T-helper 1 cell treated with Interleukin-12 subunit alpha and Interleukin-12 subunit beta and Interleukin-4 antibody, amounts not matched to agents 30 μg/mL and 1 μg/mL, for 36 hours (primary cell): Measurements from ENCODE around the gene TBX10.
"Not testable (repeated sequence)": the region's sequence is repeated elsewhere in the genome, so short reads cannot be mapped to it uniquely, and the experiment has no call there.

ENCODE experiments used
- H3K27ac Mint-ChIP-seq: one replicate; pipeline ENCODE4 v1.8.0; 2021; ENCODE audit warnings: mild to moderate bottlenecking, mixed read lengths
- H3K27me3 Mint-ChIP-seq: one replicate; pipeline ENCODE4 v1.8.0; 2021; ENCODE audit warnings: low read depth, mixed read lengths
- H3K36me3 Mint-ChIP-seq: one replicate; pipeline ENCODE4 v1.8.0; 2021; ENCODE audit warnings: low read depth, mixed read lengths
- H3K4me1 Mint-ChIP-seq: one replicate; pipeline ENCODE4 v1.8.0; 2021; ENCODE audit warnings: low read depth, mixed read lengths
- H3K4me3 Mint-ChIP-seq: one replicate; pipeline ENCODE4 v1.8.0; 2021; ENCODE audit warnings: mild to moderate bottlenecking, moderate library complexity, mixed read lengths
- H3K9me3 Mint-ChIP-seq: one replicate; pipeline ENCODE4 v1.8.0; 2021; ENCODE audit warnings: mixed read lengths

The TBX10 gene

DNA sequence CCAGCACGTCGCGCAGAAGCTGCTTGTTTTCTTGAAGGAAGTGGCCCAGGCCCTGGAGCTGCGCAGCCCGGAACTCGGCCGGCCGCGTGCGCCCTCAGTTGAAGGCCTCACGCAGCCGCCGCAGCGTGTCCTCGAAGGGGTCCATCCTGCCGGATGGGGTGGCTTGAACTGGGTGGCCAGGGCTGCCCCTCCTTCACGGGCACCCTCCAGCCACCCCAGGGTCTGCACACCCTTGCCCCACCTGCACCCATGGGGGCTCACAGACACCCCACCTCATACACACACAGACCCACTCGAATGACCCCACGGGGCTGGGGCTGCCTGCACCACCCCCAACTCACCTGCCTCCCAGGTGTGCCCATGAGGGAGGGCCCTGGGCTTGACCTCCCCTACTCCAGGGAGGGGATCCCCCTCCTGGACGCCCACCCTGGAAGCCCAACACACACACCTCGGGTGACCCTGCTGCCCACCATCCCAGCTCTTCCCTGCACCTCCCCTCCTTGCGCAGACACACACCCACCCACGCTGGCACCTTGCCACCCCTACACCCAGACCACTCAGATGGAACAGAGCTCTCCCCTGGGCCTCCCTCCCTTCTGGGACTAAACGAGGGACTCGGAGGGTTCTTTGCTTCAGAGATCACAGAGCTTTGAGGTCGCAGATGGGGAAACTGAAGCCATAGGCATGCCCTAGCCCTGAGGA, 28.1 kb upstream of the TBX10 start:
- H3K9me3 Mint-ChIP-seq, result no peaks in the 10 kb centered on the region
- H3K27ac Mint-ChIP-seq, result no peak overlapping the region
- H3K4me3 Mint-ChIP-seq, result no peak overlapping the region
- no peaks in the 10 kb centered on the region for H3K27me3 Mint-ChIP-seq
- H3K36me3 Mint-ChIP-seq, result no peaks in the 10 kb centered on the region
- no peaks in the 10 kb centered on the region for H3K4me1 Mint-ChIP-seq

DNA sequence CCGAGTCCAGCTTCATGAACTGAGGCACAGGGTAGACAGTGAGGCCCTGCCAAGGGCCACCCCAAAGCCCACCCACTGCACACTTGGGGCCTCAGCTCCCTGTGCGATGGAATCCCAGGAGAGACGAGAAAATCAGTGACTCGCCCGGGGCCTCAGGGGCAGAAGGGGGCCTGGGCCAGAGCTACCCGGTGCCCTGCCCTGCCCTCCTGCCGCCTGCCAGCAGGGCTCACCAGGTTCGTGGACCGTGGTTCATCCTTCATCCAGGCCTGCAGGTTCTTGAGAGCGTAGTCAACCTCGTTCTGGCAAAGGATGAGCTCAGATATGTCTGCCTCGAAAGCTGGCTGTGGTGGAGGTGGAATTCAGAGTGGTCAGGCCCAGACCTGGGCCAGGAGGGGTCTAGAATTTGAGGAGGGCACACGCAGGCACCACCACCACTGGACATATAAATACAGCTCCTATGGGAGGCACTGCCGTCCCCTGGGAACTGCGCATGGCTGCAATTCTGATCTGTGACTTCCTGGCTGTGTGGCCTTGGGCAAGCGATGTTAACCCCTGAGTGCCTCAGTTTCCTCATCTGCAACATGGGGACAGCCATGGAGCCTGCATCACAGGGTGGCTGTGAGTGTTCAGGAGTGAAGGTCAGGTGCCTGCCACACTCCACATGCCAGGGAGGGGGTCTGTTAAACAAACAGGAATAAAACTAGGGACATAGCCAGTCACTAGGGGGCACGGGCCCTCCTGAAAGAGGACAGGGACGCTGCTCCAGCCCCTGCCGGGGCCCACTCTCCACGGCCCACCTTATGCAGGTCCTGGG, 27.3 kb upstream of the TBX10 start:
- Mint-ChIP-seq H3K9me3 (no peaks in the 10 kb centered on the region), H3K27ac (no peak overlapping the region), H3K4me1 (no peaks in the 10 kb centered on the region), H3K4me3 (no peak overlapping the region), H3K36me3 (no peaks in the 10 kb centered on the region), H3K27me3 (no peaks in the 10 kb centered on the region)

DNA sequence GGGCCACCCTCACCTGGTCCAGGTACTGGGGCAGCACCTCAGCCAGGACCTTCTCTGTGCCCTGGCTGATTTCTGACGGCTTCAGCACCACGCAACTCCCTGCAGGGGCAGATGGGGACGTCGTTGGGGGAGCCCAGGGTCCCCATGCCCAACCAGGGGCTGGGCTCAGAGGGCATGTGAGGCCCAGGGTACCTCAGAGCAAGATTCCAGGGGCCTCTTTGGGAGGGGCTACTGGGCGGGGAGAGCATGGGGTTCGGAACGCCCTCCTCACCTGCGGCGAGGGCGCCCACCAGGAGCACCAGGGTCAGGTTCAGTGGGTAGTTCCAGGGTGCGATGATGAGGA, 26.7 kb upstream of the TBX10 start:
- no peaks in the 10 kb centered on the region for H3K4me1 Mint-ChIP-seq
- no peak overlapping the region for H3K4me3 Mint-ChIP-seq
- H3K27ac Mint-ChIP-seq, result no peak overlapping the region
- no peaks in the 10 kb centered on the region for H3K36me3 Mint-ChIP-seq
- H3K27me3 Mint-ChIP-seq, result peaks cover under 1% of the 10 kb centered on the region
- H3K9me3 Mint-ChIP-seq, result no peaks in the 10 kb centered on the region

DNA sequence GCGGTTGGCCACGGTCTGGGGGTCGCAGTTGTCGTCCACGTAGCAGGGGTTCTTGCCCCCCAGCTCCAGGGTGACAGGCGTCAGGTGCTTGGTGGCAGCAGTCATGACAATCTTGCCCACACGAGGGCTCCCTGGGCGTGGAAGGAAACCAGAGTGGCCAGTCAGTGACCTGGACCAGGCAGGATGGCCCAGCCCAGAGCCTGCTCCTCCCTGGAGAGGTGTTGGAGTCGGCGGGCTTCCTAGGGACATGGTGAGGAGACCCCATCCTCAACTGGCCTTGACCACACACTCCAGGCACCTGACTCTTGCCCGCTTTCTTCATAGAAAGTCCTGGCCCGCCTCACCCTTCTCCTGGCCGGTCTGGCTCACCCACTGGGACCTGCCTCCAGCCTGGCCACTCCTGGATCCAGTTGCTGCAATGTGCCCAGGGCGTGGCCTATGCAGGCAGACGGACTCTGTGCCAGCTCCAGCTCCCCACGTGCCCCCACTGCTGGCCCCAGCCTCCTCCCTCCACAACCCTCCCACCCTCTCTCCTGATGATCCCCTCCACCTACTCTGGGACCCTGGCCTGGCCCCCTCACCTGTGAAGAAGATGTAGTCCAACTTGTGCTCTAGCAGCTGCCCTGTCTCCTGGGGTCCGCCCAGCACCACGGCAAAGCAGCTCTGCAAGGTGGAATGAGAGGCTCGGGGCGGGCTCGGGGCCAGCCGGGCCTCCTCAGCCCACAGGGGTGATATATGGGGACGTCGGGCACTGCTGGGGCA, 26.2 kb upstream of the TBX10 start:
- no peaks in the 10 kb centered on the region for H3K36me3 Mint-ChIP-seq
- no peak overlapping the region for H3K27ac Mint-ChIP-seq
- H3K9me3 Mint-ChIP-seq, result no peaks in the 10 kb centered on the region
- peaks cover 4% of the 10 kb centered on the region for H3K27me3 Mint-ChIP-seq
- no peaks in the 10 kb centered on the region for H3K4me1 Mint-ChIP-seq
- no peak overlapping the region for H3K4me3 Mint-ChIP-seq

DNA sequence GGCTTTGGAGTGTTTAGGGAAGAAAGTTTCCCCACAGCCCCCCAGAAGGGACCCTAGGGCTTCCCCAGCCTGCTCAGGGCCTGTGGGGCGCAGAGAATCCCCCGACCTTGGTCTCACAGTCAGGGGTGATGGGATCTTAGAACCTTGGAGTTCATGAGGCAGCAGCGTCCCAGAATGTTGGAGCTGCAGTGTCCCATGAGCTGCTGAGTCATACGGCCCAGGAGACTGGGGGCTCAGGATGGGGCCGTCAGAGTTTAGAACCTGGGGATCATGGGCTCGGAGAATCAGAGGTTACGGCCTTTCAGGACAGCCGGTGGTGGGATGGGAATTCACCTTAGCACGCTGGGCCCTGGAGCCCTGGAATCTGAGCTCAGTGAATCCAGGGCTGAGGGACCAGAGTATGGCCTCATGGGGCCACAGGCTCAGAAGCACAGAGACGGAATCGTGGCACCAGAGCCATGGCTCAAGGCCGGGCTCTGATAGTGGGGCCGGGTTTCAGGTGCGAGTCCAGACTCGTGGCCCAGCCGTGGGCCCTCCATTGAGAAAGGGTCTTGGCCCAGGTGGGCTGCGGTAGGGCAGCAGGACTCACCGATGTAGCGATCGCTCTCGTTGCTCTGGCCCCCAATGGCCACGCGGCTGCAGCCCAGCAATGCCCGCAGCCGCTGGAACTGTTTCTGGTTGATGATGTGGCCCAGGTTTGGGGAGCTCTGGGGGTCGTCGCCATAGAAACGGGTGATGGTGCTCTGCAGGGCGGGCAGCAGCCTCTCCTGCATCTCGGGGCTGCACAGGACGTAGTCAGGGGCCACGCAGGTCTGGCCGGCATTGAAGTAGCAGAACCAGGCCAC, 25.4 kb upstream of the TBX10 start:
- H3K4me1 Mint-ChIP-seq, result no peaks in the 10 kb centered on the region
- H3K27ac Mint-ChIP-seq, result no peak overlapping the region
- no peak overlapping the region for H3K4me3 Mint-ChIP-seq
- H3K9me3 Mint-ChIP-seq, result no peaks in the 10 kb centered on the region
- no peaks in the 10 kb centered on the region for H3K36me3 Mint-ChIP-seq
- H3K27me3 Mint-ChIP-seq, result peaks cover 4% of the 10 kb centered on the region

DNA sequence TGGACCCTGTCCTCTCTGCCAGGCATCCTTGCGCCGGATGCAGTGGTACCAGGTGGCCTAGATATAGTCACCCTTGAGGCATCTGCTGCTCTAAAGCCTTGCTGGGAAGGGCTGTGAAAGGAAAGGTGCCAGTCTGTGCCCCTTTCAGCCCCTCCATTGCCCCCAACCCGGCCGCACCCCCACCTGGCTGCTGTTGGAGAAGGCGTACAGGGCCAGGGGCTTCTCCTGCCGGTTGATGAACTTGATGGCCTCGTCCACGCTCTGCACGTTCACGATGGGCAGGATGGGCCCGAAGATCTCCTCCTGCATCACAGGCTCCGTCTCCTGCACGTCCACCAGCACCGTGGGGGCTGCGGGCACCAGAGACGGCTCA, 24.6 kb upstream of the TBX10 start:
- Mint-ChIP-seq H3K4me1 (no peaks in the 10 kb centered on the region), H3K27me3 (peaks cover 4% of the 10 kb centered on the region), H3K27ac (no peak overlapping the region), H3K36me3 (no peaks in the 10 kb centered on the region), H3K4me3 (no peak overlapping the region), H3K9me3 (no peaks in the 10 kb centered on the region)

DNA sequence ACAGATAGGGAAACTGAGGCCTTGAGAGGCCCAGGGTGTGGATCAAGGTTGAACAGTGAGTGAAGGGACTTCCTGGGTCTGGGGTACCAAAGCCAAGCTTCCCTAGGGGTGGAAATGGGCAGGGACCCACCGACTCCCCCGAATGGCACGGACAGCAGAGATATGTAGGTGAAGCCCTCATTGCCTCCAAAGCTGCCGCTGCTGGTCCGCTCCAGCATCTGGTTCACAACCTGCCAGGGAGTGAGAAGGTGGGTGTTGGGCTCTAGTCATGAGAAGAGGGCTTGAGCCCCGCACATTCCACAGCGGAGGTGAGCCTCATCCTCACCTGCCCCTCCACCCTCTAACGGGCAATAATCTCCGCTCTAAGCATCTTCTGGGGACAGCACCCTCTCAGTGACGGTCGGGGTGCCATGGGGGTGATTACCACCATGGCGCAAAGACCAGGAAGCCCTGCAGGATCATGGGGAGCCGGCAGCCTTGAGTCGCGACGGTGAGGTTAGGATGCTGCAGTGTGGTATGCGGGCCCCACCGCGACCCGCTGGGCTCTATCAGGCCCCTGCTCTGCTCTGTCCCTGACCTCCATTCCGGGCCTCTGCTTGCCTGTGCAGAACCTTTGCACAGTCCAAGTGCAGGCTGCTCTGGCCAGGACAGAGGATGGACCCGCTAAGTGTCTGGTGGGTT, 24.1 kb upstream of the TBX10 start:
- H3K27me3 Mint-ChIP-seq, result peaks cover 4% of the 10 kb centered on the region
- peaks cover 3% of the 10 kb centered on the region for H3K4me1 Mint-ChIP-seq
- H3K27ac Mint-ChIP-seq, result no peak overlapping the region
- no peaks in the 10 kb centered on the region for H3K36me3 Mint-ChIP-seq
- no peak overlapping the region for H3K4me3 Mint-ChIP-seq
- no peaks in the 10 kb centered on the region for H3K9me3 Mint-ChIP-seq

DNA sequence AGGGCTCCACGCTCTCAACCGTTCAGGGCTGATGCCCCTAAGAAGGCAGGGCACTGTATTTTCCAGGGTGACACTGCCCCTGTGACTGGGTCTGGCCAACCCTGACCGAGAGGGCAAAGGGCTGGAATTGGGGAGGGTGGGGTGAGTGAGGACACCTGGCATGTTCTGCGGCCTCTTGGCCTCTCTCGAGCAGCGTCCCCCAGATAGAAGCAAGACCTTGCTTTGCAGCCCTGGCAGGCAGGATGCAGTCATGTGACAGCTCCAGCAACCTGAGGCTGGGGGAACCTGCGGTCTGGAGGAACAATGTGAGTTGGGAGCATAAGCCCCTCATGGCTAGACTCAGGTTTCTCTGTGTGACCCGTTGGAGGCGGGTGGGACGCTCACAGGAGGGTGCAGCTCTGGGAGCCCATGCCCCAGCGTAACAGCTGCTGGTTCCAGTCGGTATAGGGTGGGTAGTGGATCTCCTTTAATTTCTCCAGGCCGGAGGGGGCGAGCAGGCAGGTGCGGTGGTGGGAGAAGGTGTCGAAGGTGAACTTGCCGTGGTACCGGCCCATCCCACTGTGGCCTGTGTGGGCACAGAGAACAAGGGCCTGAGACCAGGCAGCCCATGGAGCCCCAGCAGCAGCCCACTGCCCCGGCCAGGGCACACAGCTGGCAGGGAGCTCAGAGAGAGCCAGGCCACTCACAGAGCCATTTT, 23.4 kb upstream of the TBX10 start:
- H3K4me1 Mint-ChIP-seq, result peaks cover 3% of the 10 kb centered on the region

DNA sequence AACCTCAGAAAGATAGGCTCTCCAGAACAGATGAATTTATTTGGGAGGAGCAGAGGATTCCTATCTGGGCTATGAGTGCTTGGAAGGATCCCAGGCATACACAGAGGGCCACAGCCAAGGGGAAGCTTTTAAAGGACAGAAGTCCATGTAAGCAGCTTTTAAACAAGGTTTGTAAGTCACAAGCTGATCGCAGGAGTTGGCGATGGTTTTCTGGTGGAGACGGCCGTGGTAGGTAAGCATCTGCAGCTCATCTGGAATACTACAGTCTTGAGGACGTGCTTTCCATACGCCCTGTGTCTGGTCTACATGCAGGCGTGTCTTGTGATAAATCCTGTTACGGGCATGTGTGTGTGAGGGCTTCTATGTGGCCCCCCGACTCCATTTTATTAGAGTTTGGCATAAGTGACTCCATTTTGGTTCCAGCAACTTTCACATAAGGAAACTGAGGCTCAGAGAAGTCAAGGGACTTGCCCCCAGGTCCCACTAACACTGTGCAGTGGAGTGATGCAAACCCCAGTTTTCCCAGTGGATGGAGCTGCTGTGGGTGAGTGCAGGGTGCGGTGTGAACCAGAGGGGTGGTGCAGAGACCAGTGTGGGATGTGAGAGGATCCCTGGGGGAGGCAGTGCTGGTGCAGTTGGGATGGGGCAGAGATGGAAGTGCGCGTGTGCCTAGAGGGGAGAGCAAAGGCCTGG, 22.7 kb upstream of the TBX10 start:
- Mint-ChIP-seq H3K27me3 (peaks cover 4% of the 10 kb centered on the region), H3K4me3 (no peak overlapping the region), H3K27ac (no peak overlapping the region), H3K9me3 (no peaks in the 10 kb centered on the region), H3K36me3 (no peaks in the 10 kb centered on the region), H3K4me1 (peaks cover 3% of the 10 kb centered on the region)

More for the DNA sequence above, 23.4 kb upstream of the TBX10 start:
- Mint-ChIP-seq H3K27me3 (peaks cover 4% of the 10 kb centered on the region), H3K36me3 (no peaks in the 10 kb centered on the region), H3K9me3 (no peaks in the 10 kb centered on the region), H3K4me3 (no peak overlapping the region), H3K27ac (no peak overlapping the region)

DNA sequence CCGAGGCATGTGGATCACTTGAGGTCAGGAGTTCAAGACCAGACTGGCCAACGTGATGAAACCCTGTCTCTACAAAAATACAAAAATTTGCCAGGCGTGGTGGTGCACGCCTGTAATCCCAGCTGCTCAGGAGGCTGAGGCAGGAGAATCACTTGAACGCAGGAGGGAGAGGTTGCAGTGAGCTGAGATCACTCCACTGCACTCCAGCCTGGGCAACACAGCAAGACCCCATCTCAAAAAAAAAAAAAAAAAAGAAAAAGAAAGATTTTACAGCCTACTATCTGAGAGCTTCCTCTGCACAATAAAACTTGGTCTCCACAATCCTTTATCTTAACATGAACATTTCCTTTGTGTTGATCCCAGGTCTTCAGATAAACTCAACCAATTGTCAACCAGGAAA, 21.2 kb upstream of the TBX10 start:
- not testable (repeated sequence) for H3K27me3 Mint-ChIP-seq, H3K36me3 Mint-ChIP-seq, H3K4me3 Mint-ChIP-seq, H3K9me3 Mint-ChIP-seq, H3K27ac Mint-ChIP-seq, H3K4me1 Mint-ChIP-seq

DNA sequence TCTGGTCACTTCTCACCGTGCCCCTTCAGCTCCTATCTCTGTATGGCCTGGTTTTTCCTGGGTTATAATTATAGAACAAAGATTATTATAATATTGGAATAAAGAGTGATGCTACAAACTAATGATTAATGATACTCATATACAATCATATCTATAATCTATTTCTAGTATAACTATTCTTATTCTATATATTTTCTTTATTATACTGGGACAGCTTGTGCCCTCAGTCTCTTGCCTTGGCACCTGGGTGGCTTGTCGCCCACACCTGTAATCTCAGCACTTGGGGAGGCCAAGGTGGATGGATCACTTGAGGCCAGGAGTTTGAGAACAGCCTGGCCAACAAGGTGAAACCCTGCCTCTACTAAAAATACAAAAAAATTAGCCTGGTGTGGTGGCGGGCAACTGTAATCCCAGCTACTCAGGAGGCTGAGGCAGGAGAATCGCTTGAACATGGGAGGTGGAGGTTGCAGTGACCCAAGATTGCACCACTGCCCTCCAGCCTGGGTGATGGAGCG, 20.1 kb upstream of the TBX10 start:
- H3K4me1 Mint-ChIP-seq, H3K36me3 Mint-ChIP-seq, H3K9me3 Mint-ChIP-seq, H3K27me3 Mint-ChIP-seq, H3K27ac Mint-ChIP-seq, H3K4me3 Mint-ChIP-seq: not testable (repeated sequence)

DNA sequence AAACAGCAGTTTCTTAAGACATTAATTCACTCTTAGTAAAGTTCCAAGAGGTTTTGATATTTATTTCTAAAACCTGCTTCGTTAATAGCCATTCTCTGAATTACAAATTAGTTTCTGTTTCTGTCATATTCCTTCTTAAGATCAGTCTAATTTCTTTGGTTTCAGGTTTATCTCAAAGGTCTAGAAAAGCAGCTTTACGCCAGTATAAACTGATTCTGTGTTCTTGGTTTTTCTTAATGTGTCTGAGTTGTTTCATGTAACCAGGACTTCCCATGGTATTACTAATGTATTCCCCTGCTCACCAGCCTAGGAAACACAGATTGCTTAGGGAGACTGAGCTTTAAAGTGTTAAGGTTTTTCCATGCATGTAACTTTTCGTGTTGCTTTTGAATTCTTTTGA, 17.7 kb upstream of the TBX10 start:
- H3K27ac Mint-ChIP-seq, result no peak overlapping the region
- H3K4me1 Mint-ChIP-seq, result peaks cover 3% of the 10 kb centered on the region
- H3K36me3 Mint-ChIP-seq, result no peaks in the 10 kb centered on the region
- H3K27me3 Mint-ChIP-seq, result peaks cover 4% of the 10 kb centered on the region
- no peaks in the 10 kb centered on the region for H3K9me3 Mint-ChIP-seq
- H3K4me3 Mint-ChIP-seq, result no peak overlapping the region
